Neural crest cell (in vitro differentiated cells): Measurements from ENCODE around the gene BIVM. TPM values are rescaled to one million over a fixed set of nuclear protein-coding genes. Genes with fewer than 3 reads are reported as not detected.

Experiments
- DNase-seq: peaks from one replicate; pipeline ENCODE4 v3.0.0; 2021; ENCODE audit warnings: low read depth, mixed read lengths, low spot score
- H3K27ac Mint-ChIP-seq: one replicate; pipeline ENCODE4 v1.8.0; 2021; ENCODE audit warnings: mild to moderate bottlenecking, mixed read lengths; ENCODE audit not compliant: unreplicated experiment
- H3K27me3 Mint-ChIP-seq: 2 replicates; pipeline ENCODE4 v1.8.0; 2021; ENCODE audit warnings: low read depth, mild to moderate bottlenecking, mixed read lengths
- H3K36me3 Mint-ChIP-seq: 2 replicates; pipeline ENCODE4 v1.8.0; 2021; ENCODE audit warnings: low read depth, mild to moderate bottlenecking, mixed read lengths
- H3K4me1 Mint-ChIP-seq: 2 replicates; pipeline ENCODE4 v1.8.0; 2021; ENCODE audit warnings: mixed read lengths
- H3K4me3 Mint-ChIP-seq: one replicate; pipeline ENCODE4 v1.8.0; 2021; ENCODE audit warnings: mild to moderate bottlenecking, mixed read lengths
- H3K9me3 Mint-ChIP-seq: 2 replicates; pipeline ENCODE4 v1.8.0; 2021; ENCODE audit warnings: mixed read lengths
- CTCF ChIP-seq: fragments of 200-600 bp; sonication (generic); conservative IDR thresholded peaks from 2 replicates; pipeline ENCODE4 v1.5.0; 2021; ENCODE audit warnings: antibody characterized with exemption, mild to moderate bottlenecking
- total RNA-seq: library from RNA; stranded (reverse); gene quantifications from 2 replicates; pipeline ENCODE4 v1.2.1, GENCODE V29; 2021

Gene BIVM
- total RNA-seq, 1 donor from 2014 or later = 26.4 TPM

GRCh38 chr13:102763741-102764140 lies 35.2 kb upstream of the BIVM start:
- Mint-ChIP-seq H3K4me3 (no peak overlapping the region), H3K4me1 (no peaks in the 10 kb centered on the region), H3K36me3 (no peaks in the 10 kb centered on the region), H3K9me3 (no peaks in the 10 kb centered on the region), H3K27me3 (no peaks in the 10 kb centered on the region), H3K27ac (no peak overlapping the region)
- TF ChIP-seq CTCF = no peak
- no peak for DNase-seq

GRCh38 chr13:102768909-102769308 lies 30.0 kb upstream of the BIVM start:
- no peak for TF ChIP-seq CTCF
- Mint-ChIP-seq H3K27me3 (no peaks in the 10 kb centered on the region), H3K9me3 (no peaks in the 10 kb centered on the region), H3K27ac (no peak overlapping the region), H3K4me3 (no peak overlapping the region), H3K36me3 (peaks cover 3% of the 10 kb centered on the region), H3K4me1 (peaks cover 28% of the 10 kb centered on the region)
- DNase-seq = no peak

- DNase-seq = no peak
- Mint-ChIP-seq H3K4me1 (peaks cover 33% of the 10 kb centered on the region), H3K9me3 (no peaks in the 10 kb centered on the region), H3K4me3 (peak overlapping the region; percentile 17), H3K27ac (no peak overlapping the region), H3K27me3 (no peaks in the 10 kb centered on the region), H3K36me3 (peaks cover 3% of the 10 kb centered on the region)
- TF ChIP-seq CTCF = no peak
These were observed 29.2 kb upstream of the BIVM start for GRCh38 chr13:102769679-102770078.

GRCh38 chr13:102770435-102770834 lies 28.5 kb upstream of the BIVM start:
- DNase-seq = no peak
- H3K27me3 Mint-ChIP-seq = no peaks in the 10 kb centered on the region
- no peak overlapping the region for H3K4me3 Mint-ChIP-seq
- TF ChIP-seq CTCF = no peak
- H3K36me3 Mint-ChIP-seq = peaks cover 5% of the 10 kb centered on the region
- peaks cover 34% of the 10 kb centered on the region for H3K4me1 Mint-ChIP-seq
- H3K27ac Mint-ChIP-seq = no peak overlapping the region
- peaks cover 2% of the 10 kb centered on the region for H3K9me3 Mint-ChIP-seq

- H3K9me3 Mint-ChIP-seq = peaks cover 2% of the 10 kb centered on the region
- peak overlapping the region; percentile 78 for H3K4me3 Mint-ChIP-seq
- no peak for TF ChIP-seq CTCF
- no peaks in the 10 kb centered on the region for H3K27me3 Mint-ChIP-seq
- H3K27ac Mint-ChIP-seq = no peak overlapping the region
- peaks cover 34% of the 10 kb centered on the region for H3K4me1 Mint-ChIP-seq
- DNase-seq = no peak
- H3K36me3 Mint-ChIP-seq = peaks cover 5% of the 10 kb centered on the region
These were observed 27.4 kb upstream of the BIVM start for GRCh38 chr13:102771298-102772041.
